Mesenchymal stem cell (in vitro differentiated cells and primary cell): ENCODE measurements around the gene DCAF8.

Experiments
- DNase-seq: peaks from one replicate; pipeline ENCODE4 v3.0.0-alpha.2; 2013
- H2AFZ ChIP-seq: one replicate; pipeline ENCODE4 v1.6.1; 2013; ENCODE audit warnings: low read depth, mild to moderate bottlenecking, control low read depth, inconsistent platforms, low read length, moderate library complexity
- H2AK5ac ChIP-seq: 2 replicates; pipeline ENCODE4 v1.6.1; 2013; ENCODE audit warnings: low read length, moderate library complexity, mild to moderate bottlenecking, inconsistent platforms; ENCODE audit not compliant: severe bottlenecking
- H2BK120ac ChIP-seq: one replicate; pipeline ENCODE4 v1.6.1; 2013; ENCODE audit warnings: low read depth, mild to moderate bottlenecking, inconsistent platforms, low read length, moderate library complexity
- H2BK12ac ChIP-seq, 2 experiments: one replicate each; pipeline ENCODE4 v1.6.1; 2013; ENCODE audit warnings: inconsistent platforms in 2 of 2, low read length in 2 of 2, mild to moderate bottlenecking in 2 of 2, moderate library complexity in 2 of 2, control low read depth in 1 of 2
- H2BK15ac ChIP-seq: one replicate; pipeline ENCODE4 v1.6.1; 2013; ENCODE audit warnings: mild to moderate bottlenecking, low read depth, inconsistent platforms; ENCODE audit not compliant: poor library complexity, severe bottlenecking
- H2BK5ac ChIP-seq: 2 replicates; pipeline ENCODE4 v1.6.1; 2013; ENCODE audit warnings: low read depth, mild to moderate bottlenecking, low read length, control low read depth, inconsistent platforms; ENCODE audit not compliant: poor library complexity, severe bottlenecking
- H3K14ac ChIP-seq, 2 experiments: one replicate each; pipeline ENCODE4 v1.6.1; 2013; ENCODE audit warnings: inconsistent platforms in 2 of 2, low read length in 2 of 2, control low read depth in 1 of 2, mild to moderate bottlenecking in 1 of 2, moderate library complexity in 1 of 2
- H3K18ac ChIP-seq, 2 experiments: one replicate each; pipeline ENCODE4 v1.6.1; 2013; ENCODE audit warnings: inconsistent platforms in 2 of 2, low read length in 2 of 2, control low read depth in 1 of 2, low read depth in 1 of 2, mild to moderate bottlenecking in 1 of 2
- H3K23ac ChIP-seq, 2 experiments: one replicate each; pipeline ENCODE4 v1.6.1; 2013; ENCODE audit warnings: inconsistent platforms in 2 of 2, low read length in 2 of 2, mild to moderate bottlenecking in 2 of 2, moderate library complexity in 2 of 2, control low read depth in 1 of 2
- H3K27ac ChIP-seq: 2 replicates; pipeline ENCODE4 v1.5.1; 2013; ENCODE audit warnings: mild to moderate bottlenecking, moderate library complexity, low read length, control low read depth, inconsistent platforms; ENCODE audit not compliant: poor library complexity, severe bottlenecking
- H3K27me3 ChIP-seq, 2 experiments: 2 replicates each; pipeline versions ENCODE4 v1.6.1 to v1.7.0; 2013; ENCODE audit warnings: low read length in 2 of 2, mild to moderate bottlenecking in 2 of 2, moderate library complexity in 2 of 2, control low read depth in 1 of 2, inconsistent platforms in 1 of 2; ENCODE audit not compliant: control insufficient read depth in 1 of 2, insufficient read depth in 1 of 2
- H3K36me3 ChIP-seq, 2 experiments: 2 replicates each; pipeline versions ENCODE4 v1.6.1 to v1.7.0; 2013; ENCODE audit warnings: low read length in 2 of 2, control low read depth in 1 of 2, inconsistent platforms in 1 of 2, low read depth in 1 of 2, mild to moderate bottlenecking in 1 of 2; ENCODE audit not compliant: insufficient read depth in 2 of 2, control insufficient read depth in 1 of 2
- H3K4ac ChIP-seq, 2 experiments: one replicate each; pipeline ENCODE4 v1.6.1; 2013; ENCODE audit warnings: inconsistent platforms in 2 of 2, low read length in 2 of 2, mild to moderate bottlenecking in 2 of 2, moderate library complexity in 2 of 2, control low read depth in 1 of 2, low read depth in 1 of 2
- H3K4me1 ChIP-seq: 2 replicates; pipeline ENCODE4 v1.6.1; 2013; ENCODE audit warnings: low read depth, low read length, control low read depth; ENCODE audit not compliant: control insufficient read depth, insufficient read depth
- H3K4me2 ChIP-seq: 2 replicates; pipeline ENCODE4 v1.6.1; 2013; ENCODE audit warnings: low read length, mild to moderate bottlenecking, inconsistent platforms; ENCODE audit not compliant: poor library complexity, severe bottlenecking
- H3K4me3 ChIP-seq, 2 experiments: 2 replicates each; pipeline versions ENCODE4 v1.5.1 to v1.7.0; 2013; ENCODE audit warnings: low read length in 2 of 2, mild to moderate bottlenecking in 2 of 2, control low read depth in 1 of 2, low read depth in 1 of 2; ENCODE audit not compliant: insufficient read depth in 1 of 2
- H3K79me1 ChIP-seq: replicated peaks from 2 replicates; pipeline ENCODE4 v1.6.1; 2013; ENCODE audit warnings: mild to moderate bottlenecking, control low read depth, low read length, inconsistent platforms; ENCODE audit not compliant: poor library complexity, severe bottlenecking
- H3K9ac ChIP-seq: 2 replicates; pipeline ENCODE4 v1.7.0; 2013; ENCODE audit warnings: mild to moderate bottlenecking, low read length, moderate library complexity
- H3K9me3 ChIP-seq: 2 replicates; pipeline ENCODE4 v1.7.0; 2013; ENCODE audit warnings: mild to moderate bottlenecking, low read length; ENCODE audit not compliant: control insufficient read depth
- H4K8ac ChIP-seq: one replicate; pipeline ENCODE4 v1.6.1; 2013; ENCODE audit warnings: inconsistent platforms, mild to moderate bottlenecking, low read length, moderate library complexity
- H4K91ac ChIP-seq: one replicate; pipeline ENCODE4 v1.6.1; 2013; ENCODE audit warnings: mild to moderate bottlenecking, low read length, inconsistent platforms
- WGBS: methylation state at CpG from one replicate; pipeline ENCODE4 v1.1.7; 2013; ENCODE audit warnings: mixed read lengths; 5-methylcytosine and 5-hydroxymethylcytosine counted together

Gene DCAF8

GRCh38 chr1:160232911-160233310 is 29.4 kb downstream of the DCAF8 start:
- no peak overlapping the region for H4K91ac ChIP-seq

DNA sequence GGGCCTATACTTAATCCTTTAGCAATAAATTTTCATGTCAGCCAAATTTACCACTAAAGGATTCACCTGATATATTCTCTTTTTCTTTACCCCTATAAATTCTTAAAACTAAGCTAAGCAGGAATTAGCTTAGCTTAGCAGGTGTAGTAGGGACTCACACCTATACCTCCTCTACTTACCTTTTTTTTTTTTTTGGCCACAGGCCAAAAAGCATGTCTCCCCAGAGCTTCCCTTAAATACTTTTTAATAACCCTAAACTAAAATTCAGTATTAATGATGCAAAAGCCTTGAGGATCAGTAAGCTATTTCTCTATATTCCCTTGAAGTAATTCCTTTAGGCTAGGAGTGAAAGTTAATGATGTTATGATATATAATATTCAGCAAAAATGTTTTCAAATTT is 33.9 kb downstream of the DCAF8 start:
- DNase-seq, result no peak
- H3K36me3 ChIP-seq, result peaks cover 43 to 93% of the 10 kb centered on the region in 2 experiments

More at GRCh38 chr1:160232911-160233310, 29.4 kb downstream of the DCAF8 start:
- Histone ChIP-seq H2BK120ac (no peak overlapping the region), H3K9ac (no peak overlapping the region), H3K4me2 (no peak overlapping the region), H2AK5ac (no peak overlapping the region), H3K9me3 (no peaks in the 10 kb centered on the region), H3K79me1 (peaks cover 7% of the 10 kb centered on the region), H3K27ac (no peak overlapping the region), H3K4ac (no peak overlapping the region), H3K14ac (no peak overlapping the region), H3K4me1 (no peaks in the 10 kb centered on the region), H3K18ac (no peak overlapping the region), H3K23ac (no peak overlapping the region), H3K4me3 (no peak overlapping the region), H3K36me3 (peaks cover 28 to 93% of the 10 kb centered on the region in 2 experiments), H2BK5ac (no peak overlapping the region), H2BK15ac (no peak overlapping the region), H2AFZ (no peak overlapping the region), H3K27me3 (no peaks in the 10 kb centered on the region), H2BK12ac (no peak overlapping the region), H4K8ac (no peak overlapping the region)
- DNase-seq, result no peak

GRCh38 chr1:160227561-160227960 is 34.8 kb downstream of the DCAF8 start:
- no peak overlapping the region for H4K91ac ChIP-seq
- no peak overlapping the region for H3K4me2 ChIP-seq
- no peak overlapping the region for H2BK15ac ChIP-seq
- no peak overlapping the region for H3K4me3 ChIP-seq
- no peak overlapping the region for H3K14ac ChIP-seq
- no CpG with 5 or more reads among the region's 1 CpG for WGBS
- peaks cover 8% of the 10 kb centered on the region for H3K79me1 ChIP-seq
- H2BK12ac ChIP-seq, result no peak overlapping the region
- H3K27ac ChIP-seq, result no peak overlapping the region
- no peak overlapping the region for H3K4ac ChIP-seq
- DNase-seq, result no peak
- no peaks in the 10 kb centered on the region for H3K27me3 ChIP-seq
- no peak overlapping the region for H4K8ac ChIP-seq
- peaks cover 42 to 94% of the 10 kb centered on the region in 2 experiments for H3K36me3 ChIP-seq
- H3K18ac ChIP-seq, result no peak overlapping the region
- H2BK5ac ChIP-seq, result no peak overlapping the region
- H2AFZ ChIP-seq, result no peak overlapping the region
- H2BK120ac ChIP-seq, result no peak overlapping the region
- no peak overlapping the region for H3K9ac ChIP-seq
- no peaks in the 10 kb centered on the region for H3K4me1 ChIP-seq
- no peak overlapping the region for H3K23ac ChIP-seq
- no peaks in the 10 kb centered on the region for H3K9me3 ChIP-seq
- no peak overlapping the region for H2AK5ac ChIP-seq

More for the DNA sequence above, 33.9 kb downstream of the DCAF8 start:
- H3K4me3 ChIP-seq, result no peak overlapping the region
- no peaks in the 10 kb centered on the region for H3K9me3 ChIP-seq
- H3K14ac ChIP-seq, result no peak overlapping the region
- no peak overlapping the region for H3K9ac ChIP-seq
- no peaks in the 10 kb centered on the region for H3K27me3 ChIP-seq
- no peak overlapping the region for H2AK5ac ChIP-seq
- no peak overlapping the region for H2BK12ac ChIP-seq
- H3K4ac ChIP-seq, result no peak overlapping the region
- no peak overlapping the region for H3K4me2 ChIP-seq
- H2BK120ac ChIP-seq, result no peak overlapping the region
- H4K8ac ChIP-seq, result no peak overlapping the region
- H3K79me1 ChIP-seq, result peaks cover 8% of the 10 kb centered on the region
- no peaks in the 10 kb centered on the region for H3K4me1 ChIP-seq
- no peak overlapping the region for H2AFZ ChIP-seq
- H3K18ac ChIP-seq, result no peak overlapping the region
- no peak overlapping the region for H3K23ac ChIP-seq
- no peak overlapping the region for H2BK5ac ChIP-seq
- no peak overlapping the region for H2BK15ac ChIP-seq
- no peak overlapping the region for H3K27ac ChIP-seq
- H4K91ac ChIP-seq, result no peak overlapping the region

GRCh38 chr1:160227034-160227433 is 35.3 kb downstream of the DCAF8 start:
- no peaks in the 10 kb centered on the region for H3K4me1 ChIP-seq
- H2BK12ac ChIP-seq, result no peak overlapping the region
- H3K9ac ChIP-seq, result no peak overlapping the region
- H3K14ac ChIP-seq, result no peak overlapping the region
- no peak overlapping the region for H3K18ac ChIP-seq
- no peak overlapping the region for H2AK5ac ChIP-seq
- H3K4me2 ChIP-seq, result no peak overlapping the region
- no peak overlapping the region for H2AFZ ChIP-seq
- peaks cover 39 to 97% of the 10 kb centered on the region in 2 experiments for H3K36me3 ChIP-seq
- no peak overlapping the region for H3K27ac ChIP-seq
- no peak overlapping the region for H2BK120ac ChIP-seq
- no peak for DNase-seq
- H2BK5ac ChIP-seq, result no peak overlapping the region
- peaks cover 8% of the 10 kb centered on the region for H3K79me1 ChIP-seq
- H3K23ac ChIP-seq, result no peak overlapping the region
- H3K4ac ChIP-seq, result no peak overlapping the region
- no peaks in the 10 kb centered on the region for H3K27me3 ChIP-seq
- H4K91ac ChIP-seq, result no peak overlapping the region
- no peak overlapping the region for H4K8ac ChIP-seq
- 96% methylated on average over 4 of the region's 4 CpGs for WGBS
- H3K4me3 ChIP-seq, result no peak overlapping the region
- H3K9me3 ChIP-seq, result no peaks in the 10 kb centered on the region
- no peak overlapping the region for H2BK15ac ChIP-seq
